DND-41 (cell line): ENCODE data around the gene CKAP4.

Experiments used
- EZH2 ChIP-seq: IDR thresholded peaks from 3 replicates; pipeline ENCODE4 v1.6.1; 2012; ENCODE audit warnings: borderline replicate concordance, low read depth, mild to moderate bottlenecking, moderate library complexity, low read length, inconsistent platforms; ENCODE audit not compliant: severe bottlenecking
- TF ChIP-seq, protein P1 (sequence below): IDR thresholded peaks from 2 replicates; pipeline ENCODE4 v1.5.1; 2012; ENCODE audit warnings: borderline replicate concordance, low read length, moderate library complexity, mild to moderate bottlenecking; ENCODE audit not compliant: poor library complexity, severe bottlenecking; ENCODE audit errors: extremely low read depth

DNA sequence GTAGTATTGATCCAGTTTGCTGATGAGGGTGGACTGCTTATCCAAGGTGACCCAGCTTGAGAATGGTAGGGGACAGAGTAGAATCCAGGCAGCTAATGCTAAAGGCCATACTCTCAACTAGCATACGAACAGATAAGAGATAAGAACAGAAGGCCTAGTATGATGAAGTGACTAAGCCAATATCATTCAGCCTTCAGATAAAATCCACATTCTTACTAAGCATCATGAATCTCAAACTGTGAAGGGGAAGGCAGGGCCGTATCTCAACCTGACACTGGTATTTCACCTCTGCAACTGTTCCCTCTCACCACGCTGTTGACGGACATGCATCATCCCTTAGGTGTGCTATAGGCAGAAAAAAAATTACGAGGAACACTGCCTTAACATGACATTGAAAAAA lies 8.1 kb upstream of the CKAP4 start:
- no peak for TF ChIP-seq EZH2
- TF ChIP-seq, protein P1, sequence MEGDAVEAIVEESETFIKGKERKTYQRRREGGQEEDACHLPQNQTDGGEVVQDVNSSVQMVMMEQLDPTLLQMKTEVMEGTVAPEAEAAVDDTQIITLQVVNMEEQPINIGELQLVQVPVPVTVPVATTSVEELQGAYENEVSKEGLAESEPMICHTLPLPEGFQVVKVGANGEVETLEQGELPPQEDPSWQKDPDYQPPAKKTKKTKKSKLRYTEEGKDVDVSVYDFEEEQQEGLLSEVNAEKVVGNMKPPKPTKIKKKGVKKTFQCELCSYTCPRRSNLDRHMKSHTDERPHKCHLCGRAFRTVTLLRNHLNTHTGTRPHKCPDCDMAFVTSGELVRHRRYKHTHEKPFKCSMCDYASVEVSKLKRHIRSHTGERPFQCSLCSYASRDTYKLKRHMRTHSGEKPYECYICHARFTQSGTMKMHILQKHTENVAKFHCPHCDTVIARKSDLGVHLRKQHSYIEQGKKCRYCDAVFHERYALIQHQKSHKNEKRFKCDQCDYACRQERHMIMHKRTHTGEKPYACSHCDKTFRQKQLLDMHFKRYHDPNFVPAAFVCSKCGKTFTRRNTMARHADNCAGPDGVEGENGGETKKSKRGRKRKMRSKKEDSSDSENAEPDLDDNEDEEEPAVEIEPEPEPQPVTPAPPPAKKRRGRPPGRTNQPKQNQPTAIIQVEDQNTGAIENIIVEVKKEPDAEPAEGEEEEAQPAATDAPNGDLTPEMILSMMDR = no peak
